SK-N-MC (cell line): ENCODE data around the gene ATP8B1.

Experiments used
- DNase-seq: peaks from one replicate; pipeline ENCODE4 v3.0.0-alpha.2; 2011; ENCODE audit warnings: low read depth, low spot score
- H3K27ac ChIP-seq: fragments of 200-600 bp; sonication (generic); 2 replicates; pipeline ENCODE4 v1.5.1; 2016; ENCODE audit warnings: mixed run types
- H3K36me3 ChIP-seq: fragments of 200-600 bp; sonication (generic); 2 replicates; pipeline ENCODE4 v1.6.1; 2017; ENCODE audit warnings: antibody characterized with exemption, low read length, mixed read lengths; ENCODE audit not compliant: insufficient read depth
- H3K4me3 ChIP-seq: fragments of 200-600 bp; sonication (generic); 2 replicates; pipeline ENCODE4 v1.5.1; 2016
- H3K9ac ChIP-seq: fragments of 200-600 bp; sonication (generic); 2 replicates; pipeline ENCODE4 v1.8.0; 2017; ENCODE audit warnings: mixed run types, mixed read lengths; ENCODE audit not compliant: insufficient read length
- H3K9me3 ChIP-seq: fragments of 200-600 bp; sonication (generic); 2 replicates; pipeline ENCODE4 v1.6.1; 2017; ENCODE audit warnings: low read depth, mild to moderate bottlenecking, antibody characterized with exemption, low read length, moderate library complexity, mixed read lengths
- EZH2 ChIP-seq: fragments of 200-600 bp; sonication (generic); IDR thresholded peaks from one replicate; pipeline ENCODE4 v1.6.1; 2017; ENCODE audit warnings: antibody characterized with exemption
- FOXP2 ChIP-seq: optimal IDR thresholded peaks from 2 replicates; pipeline ENCODE3; 2011; ENCODE audit warnings: mild to moderate bottlenecking, moderate library complexity; ENCODE audit not compliant: insufficient read depth; ENCODE audit errors: extremely low read length, control extremely low read depth
- POLR2AphosphoS5 ChIP-seq: IDR thresholded peaks from 2 replicates; pipeline ENCODE4 v1.6.1; 2012; ENCODE audit warnings: mild to moderate bottlenecking, low read depth, low read length, borderline replicate concordance

ATP8B1 gene

DNA sequence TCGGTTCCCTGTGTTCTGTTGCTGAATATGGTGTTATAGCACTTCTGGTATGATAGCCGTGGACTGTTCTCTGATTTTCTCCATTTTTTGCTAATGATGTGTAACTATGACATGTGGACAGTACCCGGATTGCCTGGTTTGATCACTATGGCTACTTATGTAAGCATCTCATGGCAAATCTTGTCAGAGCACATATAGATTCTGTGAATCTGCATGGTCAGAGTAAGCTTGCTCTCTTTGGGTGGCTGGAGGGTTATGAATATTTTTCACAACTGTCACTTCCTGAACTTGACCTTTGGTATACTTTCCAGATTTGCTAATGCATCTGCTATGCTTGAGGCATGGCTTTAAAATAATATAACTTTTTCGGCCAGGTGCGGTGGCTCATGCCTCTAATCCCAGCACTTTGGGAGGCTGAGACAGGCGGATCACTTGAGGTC, 36.8 kb upstream of the ATP8B1 start:
- Histone ChIP-seq H3K27ac (no peak overlapping the region), H3K4me3 (no peak overlapping the region), H3K9me3 (no peaks in the 10 kb centered on the region), H3K36me3 (no peaks in the 10 kb centered on the region), H3K9ac (no peak overlapping the region)
- DNase-seq, result no peak
- TF ChIP-seq POLR2AphosphoS5 (no peak), EZH2 (no peak), FOXP2 (no peak)

- Histone ChIP-seq H3K27ac (no peak overlapping the region), H3K36me3 (no peaks in the 10 kb centered on the region), H3K9ac (no peak overlapping the region), H3K4me3 (no peak overlapping the region), H3K9me3 (no peaks in the 10 kb centered on the region)
- TF ChIP-seq EZH2, result no peak
- no peak for TF ChIP-seq POLR2AphosphoS5
- TF ChIP-seq FOXP2, result no peak
- DNase-seq, result no peak
Observed at GRCh38 chr18:57837917-57838548, 34.9 kb upstream of the ATP8B1 start.

GRCh38 chr18:57836557-57836956, 33.4 kb upstream of the ATP8B1 start:
- Histone ChIP-seq H3K9ac (no peak overlapping the region), H3K27ac (no peak overlapping the region), H3K36me3 (no peaks in the 10 kb centered on the region), H3K9me3 (no peaks in the 10 kb centered on the region), H3K4me3 (no peak overlapping the region)
- no peak for TF ChIP-seq POLR2AphosphoS5
- DNase-seq, result no peak

DNA sequence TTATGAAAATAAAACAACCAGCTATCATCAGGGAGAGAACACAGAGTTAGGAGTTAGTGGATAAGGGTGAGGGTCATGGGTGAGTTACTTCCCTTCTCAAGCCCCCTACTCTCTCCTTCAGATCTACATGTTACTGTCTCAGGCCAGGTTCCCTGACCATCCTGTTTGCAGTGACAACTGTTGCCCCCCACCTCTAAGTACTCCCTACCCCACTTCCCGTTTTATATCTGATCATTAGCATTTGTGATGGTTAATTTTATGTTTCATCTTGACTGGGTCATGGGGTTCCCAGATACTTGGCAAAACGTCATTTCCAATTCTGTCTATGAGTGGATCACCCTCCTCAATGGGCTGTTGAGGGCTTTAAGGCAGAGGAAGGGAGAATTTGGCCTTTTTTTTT, 32.8 kb upstream of the ATP8B1 start:
- no peak for TF ChIP-seq POLR2AphosphoS5
- TF ChIP-seq FOXP2, result no peak
- TF ChIP-seq EZH2, result no peak
- no peaks in the 10 kb centered on the region for H3K36me3 ChIP-seq
- H3K9me3 ChIP-seq, result no peaks in the 10 kb centered on the region
- H3K4me3 ChIP-seq, result no peak overlapping the region
- DNase-seq, result no peak
- H3K27ac ChIP-seq, result no peak overlapping the region
- H3K9ac ChIP-seq, result no peak overlapping the region

GRCh38 chr18:57834616-57835015, 31.5 kb upstream of the ATP8B1 start:
- no peaks in the 10 kb centered on the region for H3K9me3 ChIP-seq

GRCh38 chr18:57833441-57834101, 30.5 kb upstream of the ATP8B1 start:
- TF ChIP-seq FOXP2, result no peak
- TF ChIP-seq POLR2AphosphoS5, result no peak
- TF ChIP-seq EZH2, result no peak
- DNase-seq, result no peak
- no peaks in the 10 kb centered on the region for H3K36me3 ChIP-seq
- H3K4me3 ChIP-seq, result no peak overlapping the region
- H3K9me3 ChIP-seq, result no peaks in the 10 kb centered on the region
- no peak overlapping the region for H3K27ac ChIP-seq
- H3K9ac ChIP-seq, result no peak overlapping the region

More at GRCh38 chr18:57834616-57835015, 31.5 kb upstream of the ATP8B1 start:
- Histone ChIP-seq H3K36me3 (no peaks in the 10 kb centered on the region), H3K9ac (no peak overlapping the region), H3K4me3 (no peak overlapping the region), H3K27ac (no peak overlapping the region)
- DNase-seq, result peak; percentile 39
- no peak for TF ChIP-seq FOXP2
- TF ChIP-seq EZH2, result no peak
- no peak for TF ChIP-seq POLR2AphosphoS5

GRCh38 chr18:57832730-57833129, 29.6 kb upstream of the ATP8B1 start:
- Histone ChIP-seq H3K4me3 (no peak overlapping the region), H3K9me3 (no peaks in the 10 kb centered on the region), H3K27ac (no peak overlapping the region), H3K36me3 (no peaks in the 10 kb centered on the region), H3K9ac (no peak overlapping the region)
- DNase-seq, result no peak
- TF ChIP-seq EZH2, result no peak
- no peak for TF ChIP-seq FOXP2
- no peak for TF ChIP-seq POLR2AphosphoS5

- Histone ChIP-seq H3K9me3 (no peaks in the 10 kb centered on the region), H3K4me3 (no peak overlapping the region), H3K36me3 (no peaks in the 10 kb centered on the region), H3K9ac (no peak overlapping the region), H3K27ac (no peak overlapping the region)
- no peak for DNase-seq
- TF ChIP-seq FOXP2, result no peak
- no peak for TF ChIP-seq EZH2
- TF ChIP-seq POLR2AphosphoS5, result no peak
Observed at GRCh38 chr18:57831597-57832377, 28.7 kb upstream of the ATP8B1 start.
